Measurements from ENCODE around the gene KIR2DL1. TPM values are rescaled to one million over a fixed set of nuclear protein-coding genes. Genes with fewer than 3 reads are reported as not detected.
"Not testable (repeated sequence)": the region's sequence is repeated elsewhere in the genome, so short reads cannot be mapped to it uniquely, and the experiment has no call there.

Gene KIR2DL1
- total and polyA plus RNA-seq, 2 of the 4 experiments (the other 2 are of a cell fraction): not detected

- H3K9ac ChIP-seq (ENCODE audit: low read depth, low read length); H3K79me1 ChIP-seq (ENCODE audit: low read depth in 1 of 2, low read length in 2 of 2); H3K36me3 ChIP-seq (ENCODE audit: control insufficient read depth, insufficient read depth, low read length); dilution Hi-C loops (cut with HindIII; ENCODE audit: low sequenced_read_pairs, unreplicated experiment); H3K9me1 ChIP-seq (ENCODE audit: insufficient read depth, low read length); POLR2A ChIA-PET (ENCODE audit: unreplicated experiment); H3K4ac ChIP-seq (ENCODE audit: low read depth, low read length); H3K18ac ChIP-seq (ENCODE audit: low read depth, low read length); H2AK5ac ChIP-seq (ENCODE audit: low read depth, low read length); H4K20me1 ChIP-seq (ENCODE audit: insufficient read depth, low read length); H3K27ac ChIP-seq (ENCODE audit: insufficient read depth, low read length); H3K4me3 ChIP-seq (ENCODE audit: insufficient read depth, low read depth, low read length); BruUV-seq (replicated peaks); H3K4me2 ChIP-seq (ENCODE audit: low read depth, low read length); H3K4me1 ChIP-seq (ENCODE audit: control insufficient read depth, insufficient read depth, low read length); H2AFZ ChIP-seq (replicated peaks; ENCODE audit: low read length, poor library complexity); ATAC-seq (ENCODE audit: low read depth); DNase-seq; intact Hi-C loops (cut with micrococcal nuclease); H2BK15ac ChIP-seq (ENCODE audit: low read depth, low read length); H2BK120ac ChIP-seq (ENCODE audit: low read depth, low read length); H4K91ac ChIP-seq (ENCODE audit: insufficient read depth, low read depth, low read length); H3K14ac ChIP-seq (replicated peaks; ENCODE audit: low read depth, low read length); H4K5ac ChIP-seq (ENCODE audit: low read depth, low read length); CTCF ChIA-PET; H3K27me3 ChIP-seq (ENCODE audit: control insufficient read depth, insufficient read depth, low read length); H3K56ac ChIP-seq (ENCODE audit: extremely low read depth, insufficient read depth, low read length); H2BK5ac ChIP-seq (ENCODE audit: low read depth, low read length, poor library complexity, severe bottlenecking); H2BK20ac ChIP-seq (ENCODE audit: low read depth, low read length); H4K8ac ChIP-seq (ENCODE audit: low read depth in 2 of 2, low read length in 2 of 2); in situ Hi-C loops (cut with MboI; ENCODE audit: low sequenced_read_pairs); H2AK9ac ChIP-seq (replicated peaks; ENCODE audit: low read depth, low read length, poor library complexity); H3K9me3 ChIP-seq (ENCODE audit: control insufficient read depth, insufficient read depth, low read length); H3K23ac ChIP-seq (ENCODE audit: low read depth, low read length): not testable (repeated sequence)
- WGBS, 2 experiments (ENCODE audit: extremely low coverage in 2 of 2, insufficient read length in 1 of 2): no CpG with 5 or more reads among the region's 4 CpGs
Observed at GRCh38 chr19:54766464-54766863, 3.1 kb upstream of the KIR2DL1 start.

- H2AK9ac ChIP-seq (replicated peaks; ENCODE audit: low read depth, low read length, poor library complexity); CTCF ChIA-PET; H3K14ac ChIP-seq (replicated peaks; ENCODE audit: low read depth, low read length); H3K9ac ChIP-seq (ENCODE audit: low read depth, low read length); H3K18ac ChIP-seq (ENCODE audit: low read depth, low read length); DNase-seq; H3K79me1 ChIP-seq (ENCODE audit: low read depth in 1 of 2, low read length in 2 of 2); H2BK15ac ChIP-seq (ENCODE audit: low read depth, low read length); ATAC-seq (ENCODE audit: low read depth); H3K23ac ChIP-seq (ENCODE audit: low read depth, low read length); H3K9me1 ChIP-seq (ENCODE audit: insufficient read depth, low read length); H3K9me3 ChIP-seq (ENCODE audit: control insufficient read depth, insufficient read depth, low read length); H4K20me1 ChIP-seq (ENCODE audit: insufficient read depth, low read length); H3K4me1 ChIP-seq (ENCODE audit: control insufficient read depth, insufficient read depth, low read length); H3K4ac ChIP-seq (ENCODE audit: low read depth, low read length); H4K5ac ChIP-seq (ENCODE audit: low read depth, low read length); H3K4me3 ChIP-seq (ENCODE audit: insufficient read depth, low read depth, low read length); dilution Hi-C loops (cut with HindIII; ENCODE audit: low sequenced_read_pairs, unreplicated experiment); BruUV-seq (replicated peaks); H2BK5ac ChIP-seq (ENCODE audit: low read depth, low read length, poor library complexity, severe bottlenecking); in situ Hi-C loops (cut with MboI; ENCODE audit: low sequenced_read_pairs); H3K27me3 ChIP-seq (ENCODE audit: control insufficient read depth, insufficient read depth, low read length); H3K56ac ChIP-seq (ENCODE audit: extremely low read depth, insufficient read depth, low read length); H2AFZ ChIP-seq (replicated peaks; ENCODE audit: low read length, poor library complexity); H3K4me2 ChIP-seq (ENCODE audit: low read depth, low read length); H2BK20ac ChIP-seq (ENCODE audit: low read depth, low read length); intact Hi-C loops (cut with micrococcal nuclease); POLR2A ChIA-PET (ENCODE audit: unreplicated experiment); H4K91ac ChIP-seq (ENCODE audit: insufficient read depth, low read depth, low read length); H2AK5ac ChIP-seq (ENCODE audit: low read depth, low read length); H3K27ac ChIP-seq (ENCODE audit: insufficient read depth, low read length); H3K36me3 ChIP-seq (ENCODE audit: control insufficient read depth, insufficient read depth, low read length); H2BK120ac ChIP-seq (ENCODE audit: low read depth, low read length); H4K8ac ChIP-seq (ENCODE audit: low read depth in 2 of 2, low read length in 2 of 2): not testable (repeated sequence)
- no CpG with 5 or more reads among the region's 4 CpGs for WGBS, 2 experiments (ENCODE audit: extremely low coverage in 2 of 2, insufficient read length in 1 of 2)
Observed at GRCh38 chr19:54770511-54770910, 918 bp downstream of the KIR2DL1 start.

Data from IMR-90 (cell line).